SH-SY5Y (cell line): ENCODE data around the gene FOXP1.

ENCODE experiments used
- GATA2 ChIP-seq: IDR thresholded peaks from 2 replicates; pipeline ENCODE4 v1.6.1; 2011; ENCODE audit warnings: mild to moderate bottlenecking, low read depth, low read length
- GATA3 ChIP-seq: IDR thresholded peaks from 2 replicates; pipeline ENCODE4 v1.6.1; 2011; ENCODE audit warnings: low read depth, mild to moderate bottlenecking, low read length, moderate library complexity

The FOXP1 gene

GRCh38 chr3:71443332-71443731, 140.2 kb downstream of the FOXP1 start:
- no peak for TF ChIP-seq GATA3
- no peak for TF ChIP-seq GATA2

DNA sequence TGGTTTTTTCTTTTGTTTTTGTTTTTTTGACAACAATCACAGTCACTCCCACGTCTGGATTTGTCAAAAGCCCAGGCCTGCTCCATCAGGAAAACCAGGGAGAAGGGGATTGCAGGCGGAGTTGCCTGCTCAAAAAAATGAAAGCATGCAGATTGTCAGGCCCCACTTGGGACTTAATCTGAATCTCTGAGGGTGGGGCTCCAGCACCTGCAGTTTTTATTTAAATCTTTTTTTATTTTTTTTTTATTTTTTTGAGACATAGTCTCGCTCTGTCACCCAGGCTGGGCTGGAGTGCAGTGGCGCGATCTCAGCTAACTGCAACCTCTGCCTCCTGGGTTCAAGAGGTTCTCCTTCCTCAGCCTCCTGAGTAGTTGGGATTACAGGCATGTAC, 140.9 kb downstream of the FOXP1 start:
- TF ChIP-seq GATA3 = no peak
- TF ChIP-seq GATA2 = no peak

GRCh38 chr3:71441925-71442651, 141.4 kb downstream of the FOXP1 start:
- TF ChIP-seq GATA3 = no peak
- no peak for TF ChIP-seq GATA2

DNA sequence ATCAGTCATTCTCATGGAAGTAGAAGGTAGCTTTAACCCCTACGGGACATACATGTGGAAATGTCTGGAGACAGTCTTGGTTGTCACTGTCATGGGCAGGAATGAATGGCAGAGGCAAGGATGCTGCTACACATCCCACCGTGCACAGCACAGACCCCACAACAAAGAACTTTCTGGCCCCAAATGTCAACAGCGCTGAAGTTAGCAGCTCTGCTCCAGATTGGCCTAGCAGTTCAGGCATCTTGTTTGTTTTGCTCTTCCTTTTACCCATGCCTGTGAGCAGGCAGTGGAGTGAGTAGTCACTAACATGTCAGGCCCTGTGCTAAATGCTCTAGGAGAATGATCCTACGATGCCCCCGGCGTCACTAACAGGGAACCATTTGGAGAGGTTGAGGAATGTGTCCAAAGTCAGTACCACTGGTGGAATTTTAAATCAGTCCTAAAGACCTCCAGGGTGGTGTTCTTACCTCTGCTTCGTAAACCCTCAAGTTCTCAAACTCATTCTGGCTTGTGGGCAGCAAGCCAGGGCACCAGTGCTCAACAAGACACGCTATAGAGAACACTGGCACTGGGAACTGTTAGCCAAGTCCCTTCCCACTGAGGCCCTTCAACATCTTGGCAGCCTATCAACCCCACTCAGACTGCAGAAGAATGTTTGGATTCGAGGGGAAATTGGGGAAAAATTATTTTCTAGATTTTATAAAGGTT, 142.2 kb downstream of the FOXP1 start:
- TF ChIP-seq GATA3 = no peak
- TF ChIP-seq GATA2 = no peak

GRCh38 chr3:71438904-71439303, 144.6 kb downstream of the FOXP1 start:
- TF ChIP-seq GATA2 = no peak
- no peak for TF ChIP-seq GATA3

- TF ChIP-seq GATA2 = no peak
- TF ChIP-seq GATA3 = no peak
These were observed 145.3 kb downstream of the FOXP1 start for GRCh38 chr3:71438071-71438685.

DNA sequence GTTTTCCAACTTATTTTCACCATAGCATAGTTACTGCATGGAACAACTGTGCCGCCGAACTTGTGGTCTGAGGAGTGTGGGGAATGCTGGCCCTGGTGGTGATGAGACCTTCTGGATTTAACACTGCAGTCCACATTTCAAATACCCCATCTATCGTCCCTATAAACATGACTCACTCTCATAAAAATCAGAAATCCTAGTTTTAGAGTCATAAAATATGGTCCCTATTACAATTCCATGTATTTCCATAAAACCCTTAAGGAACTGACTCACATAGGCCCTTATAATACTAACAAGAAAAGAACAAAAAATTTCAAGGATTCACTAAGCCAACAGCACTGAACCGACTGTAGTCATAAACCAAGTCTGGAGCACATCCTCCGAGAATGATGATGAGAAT, 147.2 kb downstream of the FOXP1 start:
- TF ChIP-seq GATA3 (no peak), GATA2 (no peak)

DNA sequence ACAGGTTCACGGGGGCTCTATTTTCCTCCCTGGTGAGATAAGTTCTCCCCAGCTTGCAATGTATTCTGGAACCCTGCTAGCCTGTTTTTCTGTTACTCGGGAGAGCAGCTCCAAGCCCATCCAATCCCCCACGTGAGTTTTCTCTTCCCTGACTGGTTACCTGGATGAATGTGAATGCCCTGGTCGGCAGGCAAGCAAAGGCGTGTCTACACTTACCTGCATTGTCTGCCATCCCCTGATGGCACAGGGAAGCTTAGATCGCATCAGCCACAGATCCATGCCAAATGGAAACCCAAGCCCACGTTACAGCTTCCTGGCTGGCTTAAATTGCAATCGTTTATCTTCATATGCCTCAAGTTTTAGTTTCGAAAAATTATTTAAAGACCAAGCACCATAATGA, 149.9 kb downstream of the FOXP1 start:
- no peak for TF ChIP-seq GATA2
- no peak for TF ChIP-seq GATA3

- TF ChIP-seq GATA2 = no peak
- no peak for TF ChIP-seq GATA3
These were observed 151.2 kb downstream of the FOXP1 start for GRCh38 chr3:71432044-71432975.

DNA sequence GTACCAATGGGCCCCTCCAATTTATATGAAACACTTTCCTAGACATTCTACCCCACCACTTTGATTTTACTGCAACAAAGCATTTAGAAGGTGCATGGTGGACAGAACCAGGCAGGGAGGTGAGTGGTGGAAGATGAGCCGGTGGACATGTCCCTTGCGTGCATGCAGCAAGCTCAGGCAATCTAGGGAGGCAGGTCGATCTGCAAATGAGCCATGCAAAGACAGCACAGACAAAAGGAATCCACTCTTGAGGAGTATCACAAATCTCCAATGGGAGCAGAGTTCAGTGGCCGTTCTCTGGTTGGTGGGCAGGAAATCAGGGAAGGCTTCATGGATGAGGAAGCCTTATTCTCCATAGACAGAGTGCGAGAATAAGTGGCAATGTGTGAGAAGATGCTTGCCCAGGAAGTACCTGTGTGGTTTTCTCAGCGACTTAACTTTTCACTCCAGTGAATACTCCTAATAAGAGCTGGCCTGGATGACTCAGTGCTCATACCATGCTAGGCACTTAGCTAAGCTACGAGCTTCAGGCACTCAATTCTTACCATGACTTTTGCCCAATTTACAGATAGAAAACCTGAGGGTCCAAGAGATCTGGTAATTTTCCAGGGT, 152.5 kb downstream of the FOXP1 start:
- TF ChIP-seq GATA3 (no peak), GATA2 (no peak)

DNA sequence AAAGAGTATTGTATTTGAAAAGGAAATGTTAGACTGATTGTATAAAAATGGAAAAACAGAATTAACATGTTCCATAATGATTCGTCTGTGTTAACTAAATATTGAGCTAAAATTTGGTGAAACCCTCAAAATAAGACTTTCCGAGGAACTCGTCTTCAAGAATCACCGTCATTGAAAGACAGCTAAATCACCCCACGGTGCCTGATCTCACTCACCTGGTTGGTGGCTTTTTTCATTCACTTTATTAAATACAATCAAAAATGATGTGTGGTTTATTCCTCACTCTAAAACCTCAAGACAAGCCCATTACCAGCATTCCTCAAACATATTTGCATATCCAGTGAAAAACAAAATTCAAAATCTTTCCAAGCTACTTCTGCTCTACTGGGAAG, 153.9 kb downstream of the FOXP1 start:
- TF ChIP-seq GATA2 = no peak
- TF ChIP-seq GATA3 = no peak

GRCh38 chr3:71428841-71429596, 154.5 kb downstream of the FOXP1 start:
- TF ChIP-seq GATA2 (no peak), GATA3 (no peak)
